Muscle of leg (tissue), 11 donors: Measurements from ENCODE around the gene INPP5A. TPM values are rescaled to one million over a fixed set of nuclear protein-coding genes. Genes with fewer than 3 reads are reported as not detected.

ENCODE experiments used
- DNase-seq: peaks from one replicate; pipeline ENCODE4 v3.0.0; 2013
- H3K27ac ChIP-seq: one replicate; pipeline ENCODE4 v1.5.1; 2013; ENCODE audit warnings: mild to moderate bottlenecking, low read length, control low read depth
- H3K27me3 ChIP-seq: one replicate; pipeline ENCODE4 v1.6.1; 2013; ENCODE audit warnings: low read length; ENCODE audit not compliant: control insufficient read depth, insufficient read depth
- H3K36me3 ChIP-seq: one replicate; pipeline ENCODE4 v1.6.1; 2013; ENCODE audit warnings: low read length; ENCODE audit not compliant: control insufficient read depth, insufficient read depth
- H3K4me1 ChIP-seq: one replicate; pipeline ENCODE4 v1.6.1; 2013; ENCODE audit warnings: low read length; ENCODE audit not compliant: control insufficient read depth, insufficient read depth
- H3K4me3 ChIP-seq: one replicate; pipeline ENCODE4 v1.5.1; 2013; ENCODE audit warnings: low read length, control low read depth
- H3K9me3 ChIP-seq: replicated peaks from 2 replicates; pipeline ENCODE4 v1.6.1; 2013; ENCODE audit warnings: low read depth, low read length; ENCODE audit not compliant: control insufficient read depth
- WGBS: methylation state at CpG from one replicate; pipeline ENCODE4 v1.1.5; 2013; ENCODE audit warnings: missing lambda C conversion rate; ENCODE audit not compliant: insufficient coverage; 5-methylcytosine and 5-hydroxymethylcytosine counted together
- polyA plus RNA-seq, 8 donors: library from polyadenylated mRNA; unstranded; fragments of 120-200 nt; gene quantifications; one replicate each; pipeline versions ENCODE4 v1.2.1 to v1.2.3, GENCODE V29; 2013; ENCODE audit warnings: inconsistent platforms in 1 of 8, low replicate concordance in 1 of 8; ENCODE audit not compliant: insufficient read length in 8 of 8, insufficient read depth in 1 of 8
- total RNA-seq: library from RNA; stranded (reverse); fragments of 120-200 nt; gene quantifications from one replicate; pipeline ENCODE4 v1.2.4, GENCODE V29; 2013

Gene INPP5A
- total and polyA plus RNA-seq, 9 donors = 34.1 to 56.2 (median 44.7) TPM

- Histone ChIP-seq H3K9me3 (no peaks in the 10 kb centered on the region), H3K27ac (no peak overlapping the region), H3K36me3 (peaks cover 20% of the 10 kb centered on the region), H3K27me3 (no peaks in the 10 kb centered on the region), H3K4me1 (no peaks in the 10 kb centered on the region), H3K4me3 (no peak overlapping the region)
- DNase-seq = no peak
- WGBS = 74% methylated on average over 11 of the region's 26 CpGs
Measured at GRCh38 chr10:132648072-132648850, 110.7 kb downstream of the INPP5A start.

GRCh38 chr10:132648851-132649528, 111.4 kb downstream of the INPP5A start:
- no peak overlapping the region for H3K27ac ChIP-seq
- WGBS = 82% methylated on average over 14 of the region's 20 CpGs
- H3K4me3 ChIP-seq = no peak overlapping the region
- no peaks in the 10 kb centered on the region for H3K9me3 ChIP-seq
- no peaks in the 10 kb centered on the region for H3K27me3 ChIP-seq
- H3K4me1 ChIP-seq = no peaks in the 10 kb centered on the region
- DNase-seq = no peak
- peaks cover 23% of the 10 kb centered on the region for H3K36me3 ChIP-seq

- Histone ChIP-seq H3K27ac (no peak overlapping the region), H3K36me3 (peaks cover 23% of the 10 kb centered on the region), H3K4me1 (no peaks in the 10 kb centered on the region), H3K9me3 (no peaks in the 10 kb centered on the region), H3K4me3 (no peak overlapping the region), H3K27me3 (no peaks in the 10 kb centered on the region)
- 88% methylated on average over 17 of the region's 20 CpGs for WGBS
- DNase-seq = no peak
Measured at GRCh38 chr10:132649651-132650360, 112.2 kb downstream of the INPP5A start.

GRCh38 chr10:132650611-132651250, 113.1 kb downstream of the INPP5A start:
- Histone ChIP-seq H3K27me3 (no peaks in the 10 kb centered on the region), H3K4me1 (no peaks in the 10 kb centered on the region), H3K27ac (no peak overlapping the region), H3K9me3 (no peaks in the 10 kb centered on the region), H3K4me3 (no peak overlapping the region), H3K36me3 (peaks cover 23% of the 10 kb centered on the region)
- DNase-seq = no peak
- 87% methylated on average over 16 of the region's 20 CpGs for WGBS

GRCh38 chr10:132651511-132652029, 114.0 kb downstream of the INPP5A start:
- no peak for DNase-seq
- H3K36me3 ChIP-seq = peaks cover 21% of the 10 kb centered on the region
- H3K27me3 ChIP-seq = no peaks in the 10 kb centered on the region
- no peak overlapping the region for H3K4me3 ChIP-seq
- WGBS = 92% methylated on average over 18 of the region's 18 CpGs
- H3K27ac ChIP-seq = no peak overlapping the region
- no peaks in the 10 kb centered on the region for H3K4me1 ChIP-seq
- no peaks in the 10 kb centered on the region for H3K9me3 ChIP-seq

- H3K4me1 ChIP-seq = no peaks in the 10 kb centered on the region
- H3K36me3 ChIP-seq = peaks cover 21% of the 10 kb centered on the region
- WGBS = 91% methylated on average over 11 of the region's 15 CpGs
- H3K27ac ChIP-seq = no peak overlapping the region
- no peak for DNase-seq
- H3K4me3 ChIP-seq = no peak overlapping the region
- no peaks in the 10 kb centered on the region for H3K9me3 ChIP-seq
- no peaks in the 10 kb centered on the region for H3K27me3 ChIP-seq
Measured at GRCh38 chr10:132652446-132652845, 114.9 kb downstream of the INPP5A start.

- DNase-seq = no peak
- Histone ChIP-seq H3K27ac (no peak overlapping the region), H3K27me3 (no peaks in the 10 kb centered on the region), H3K36me3 (peaks cover 18% of the 10 kb centered on the region), H3K4me3 (no peak overlapping the region), H3K4me1 (no peaks in the 10 kb centered on the region), H3K9me3 (no peaks in the 10 kb centered on the region)
- WGBS = 90% methylated on average over 29 of the region's 31 CpGs
Measured at GRCh38 chr10:132652936-132653590, 115.5 kb downstream of the INPP5A start.

GRCh38 chr10:132653721-132654120, 116.1 kb downstream of the INPP5A start:
- no peak for DNase-seq
- 91% methylated on average over 20 of the region's 20 CpGs for WGBS
- H3K27me3 ChIP-seq = no peaks in the 10 kb centered on the region
- H3K36me3 ChIP-seq = peaks cover 19% of the 10 kb centered on the region
- H3K4me3 ChIP-seq = no peak overlapping the region
- H3K9me3 ChIP-seq = no peaks in the 10 kb centered on the region
- no peak overlapping the region for H3K27ac ChIP-seq
- no peaks in the 10 kb centered on the region for H3K4me1 ChIP-seq

- WGBS = 89% methylated on average over 11 of the region's 12 CpGs
- Histone ChIP-seq H3K9me3 (no peaks in the 10 kb centered on the region), H3K4me3 (no peak overlapping the region), H3K4me1 (no peaks in the 10 kb centered on the region), H3K27ac (no peak overlapping the region), H3K27me3 (no peaks in the 10 kb centered on the region), H3K36me3 (peaks cover 21% of the 10 kb centered on the region)
- DNase-seq = no peak
Measured at GRCh38 chr10:132654121-132654571, 116.6 kb downstream of the INPP5A start.
